CD4-positive, alpha-beta T cell treated with Interleukin-4 for 1 hour (primary cell): Measurements from ENCODE around the gene LRMDA.

Experiments used
- DNase-seq, 2 donors: peaks; one replicate each; pipeline ENCODE4 v3.0.0-alpha.2; 2020 to 2022

Gene LRMDA

DNA sequence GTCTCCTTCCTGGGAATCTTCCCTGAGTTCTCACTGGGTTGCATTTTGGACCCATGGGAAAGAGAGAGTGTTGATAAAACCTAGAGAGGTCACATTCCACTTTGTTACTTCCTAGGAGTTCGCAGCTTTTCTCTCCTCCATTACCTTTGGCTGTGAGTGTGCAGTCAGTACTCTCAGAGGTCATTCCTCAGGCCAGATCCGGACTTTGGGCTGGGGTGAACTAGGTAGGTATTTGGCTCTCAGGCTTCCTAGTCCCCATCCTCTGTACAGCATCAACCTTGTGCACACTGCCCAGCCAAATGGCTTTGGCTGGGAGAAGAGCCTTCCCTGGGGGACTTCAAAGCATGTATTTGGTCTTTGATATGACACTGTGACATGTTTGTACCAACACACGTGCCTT lies 508.1 kb downstream of the LRMDA start:
- no peak for DNase-seq

DNA sequence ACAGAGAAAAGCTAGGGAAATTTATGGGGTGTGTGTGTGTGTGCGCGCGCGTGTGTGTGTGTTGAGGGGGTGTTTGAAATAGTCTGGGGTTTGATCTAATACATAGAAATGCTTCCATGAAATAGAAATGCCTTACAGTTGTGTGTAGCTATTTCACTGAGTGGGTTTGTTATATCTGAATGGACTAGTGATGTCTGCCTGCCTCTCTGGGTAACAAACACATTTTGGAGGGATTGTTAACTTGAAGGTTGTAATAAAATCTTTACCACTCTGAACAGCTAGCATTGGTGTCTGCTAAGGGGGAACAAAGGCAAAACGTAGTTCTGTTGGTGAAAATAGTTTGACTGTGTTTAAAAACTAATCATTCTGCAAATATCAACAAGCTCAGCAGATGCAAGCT lies 509.3 kb downstream of the LRMDA start:
- no peak for DNase-seq

DNA sequence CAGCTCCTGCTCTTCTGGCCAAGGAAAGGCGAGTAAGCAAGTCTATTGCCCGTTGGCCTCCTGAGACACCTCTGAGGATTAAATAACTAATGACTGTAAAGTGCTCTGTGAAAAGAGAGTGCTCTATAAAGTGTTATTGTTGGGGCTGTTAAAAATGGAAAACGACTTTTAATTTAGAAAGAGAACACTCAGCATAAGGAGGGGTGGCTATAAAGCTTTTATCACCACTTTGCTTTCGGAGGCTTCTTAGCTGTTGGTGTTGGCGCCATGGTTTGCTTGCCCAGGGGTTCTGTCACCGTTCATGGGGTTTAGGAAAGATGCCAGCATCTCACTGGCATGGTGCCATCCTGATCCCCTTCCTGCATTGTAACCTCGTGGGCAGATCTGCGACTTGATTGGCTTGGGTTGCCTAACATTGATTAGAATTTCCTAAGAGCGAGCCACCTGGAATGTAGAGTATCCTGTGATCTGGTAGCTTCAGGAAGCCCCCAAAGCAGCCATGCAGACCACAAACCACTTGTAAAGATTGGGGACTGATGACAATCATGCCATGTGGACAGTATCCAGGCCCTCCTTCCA lies 509.9 kb downstream of the LRMDA start:
- DNase-seq = no peak

DNA sequence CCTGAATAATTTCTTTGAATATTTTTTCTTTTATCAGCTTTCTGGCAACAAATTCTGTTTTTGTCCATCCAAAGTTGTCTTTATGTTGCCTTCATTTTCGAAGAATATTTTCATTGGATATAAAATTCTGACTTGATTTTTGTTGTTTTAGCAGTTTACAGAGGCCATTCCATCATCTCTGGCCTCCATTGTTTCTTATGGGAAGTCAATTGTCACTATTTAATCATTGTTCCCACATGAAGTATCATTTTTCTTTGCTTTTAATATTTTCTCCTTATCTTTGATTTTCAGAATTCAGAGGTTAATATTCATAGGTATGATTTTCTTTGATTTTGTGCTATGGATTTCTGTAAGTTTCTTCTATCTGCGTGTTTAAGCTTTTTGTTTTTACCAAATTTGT lies 512.6 kb downstream of the LRMDA start:
- no peak for DNase-seq

DNA sequence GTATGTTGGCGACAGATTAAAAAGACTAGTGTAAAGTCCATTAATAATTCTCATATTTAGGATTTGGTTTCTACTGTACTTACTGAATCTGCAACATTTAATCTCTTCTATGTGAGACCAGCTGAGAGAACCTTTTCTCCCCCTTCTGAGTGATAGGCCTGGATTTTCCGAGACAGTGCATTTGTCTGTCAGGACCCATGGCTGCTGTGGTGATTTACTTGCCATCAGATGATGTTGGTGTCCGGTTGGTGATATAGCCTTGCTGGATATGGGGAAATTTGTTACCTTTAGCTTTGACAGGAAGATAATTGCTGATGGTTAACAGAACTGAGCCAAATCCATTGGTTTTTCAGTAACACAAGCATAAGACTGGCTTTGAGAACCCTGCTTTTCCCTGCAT lies 517.2 kb downstream of the LRMDA start:
- DNase-seq = no peak

DNA sequence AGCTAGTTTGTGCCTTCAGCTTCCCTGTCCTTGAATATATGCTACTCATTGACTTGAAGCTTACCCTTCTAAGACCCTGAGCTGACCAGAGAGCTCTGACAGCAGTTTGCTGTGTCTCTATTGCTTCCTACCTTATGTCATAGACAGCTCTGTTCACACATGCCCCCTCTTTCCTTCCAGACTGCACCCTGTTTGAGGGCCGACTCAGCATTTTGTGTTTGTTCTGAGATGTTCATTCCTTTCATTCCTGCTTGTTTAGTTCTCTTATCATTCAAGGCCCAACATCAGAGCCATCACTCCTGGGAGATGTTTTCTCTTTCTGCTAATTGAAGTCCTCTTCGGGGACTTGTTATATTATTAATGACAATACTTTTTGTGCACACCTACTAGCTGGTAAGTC lies 518.9 kb downstream of the LRMDA start:
- DNase-seq = no peak

GRCh38 chr10:75950997-75951589 lies 519.7 kb downstream of the LRMDA start:
- DNase-seq = no peak

GRCh38 chr10:75951627-75952026 lies 520.2 kb downstream of the LRMDA start:
- no peak for DNase-seq

DNA sequence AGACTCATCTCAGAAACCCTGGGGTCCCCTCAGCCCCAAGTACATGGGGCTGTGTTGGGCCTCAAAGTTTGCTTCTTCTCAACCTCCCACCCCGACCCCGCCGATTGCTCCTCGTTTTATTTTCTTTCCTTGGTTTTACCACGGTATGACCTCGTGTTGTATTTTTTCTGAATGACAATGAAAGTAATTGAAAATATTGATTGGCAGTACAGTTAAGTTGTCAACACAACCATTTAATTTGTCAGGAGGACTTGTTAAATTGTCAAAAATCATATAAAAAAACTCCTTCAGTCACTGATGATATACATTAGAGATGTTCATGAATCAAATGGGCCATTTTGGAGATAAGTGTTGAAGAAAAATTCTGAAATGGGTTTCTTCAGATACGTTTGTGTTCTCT lies 520.7 kb downstream of the LRMDA start:
- no peak for DNase-seq

DNA sequence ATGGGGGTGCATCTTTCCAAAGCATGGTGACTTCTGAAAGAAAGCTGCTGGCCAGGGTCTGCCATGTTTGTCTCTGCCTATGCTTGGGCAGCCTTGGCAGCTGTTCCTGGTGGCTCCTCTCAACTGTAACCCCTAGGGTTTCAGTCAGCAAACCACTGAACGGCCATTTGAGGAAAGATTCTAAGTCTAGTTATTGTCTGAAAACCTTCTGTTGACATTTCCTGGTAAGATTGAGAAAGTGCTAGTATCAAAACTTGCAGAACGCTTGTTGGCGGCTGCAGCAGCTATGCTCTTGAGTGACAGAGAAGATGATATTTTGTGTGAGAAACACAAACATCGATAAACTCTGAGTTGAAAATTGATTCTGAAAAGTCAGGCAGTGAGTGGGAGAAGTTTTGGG lies 523.1 kb downstream of the LRMDA start:
- no peak for DNase-seq

DNA sequence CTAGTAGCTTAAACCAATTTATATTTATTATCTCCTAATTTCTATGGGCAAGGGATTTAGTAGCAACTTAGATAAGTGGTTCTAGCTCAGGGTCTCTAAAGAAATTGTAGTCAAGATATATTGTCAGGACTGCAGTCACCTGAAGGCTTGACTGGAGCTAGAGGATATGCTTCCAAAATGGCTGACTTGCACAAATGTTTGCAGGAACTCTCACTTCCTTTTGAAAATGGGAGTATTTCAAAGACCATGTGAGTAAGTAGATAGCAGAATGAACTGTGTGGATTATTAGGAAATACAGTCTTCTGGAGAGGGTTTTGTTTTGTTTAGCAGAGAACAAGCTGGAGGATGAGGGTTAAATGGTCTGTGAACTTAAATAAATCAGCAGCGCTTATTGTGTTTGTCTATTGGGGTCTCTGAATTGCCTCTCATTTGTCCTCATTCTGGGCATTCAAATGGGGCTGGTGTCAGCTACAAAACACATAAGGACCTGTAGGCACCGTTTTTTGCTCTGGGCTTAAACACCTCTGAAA lies 524.6 kb downstream of the LRMDA start:
- DNase-seq = no peak

DNA sequence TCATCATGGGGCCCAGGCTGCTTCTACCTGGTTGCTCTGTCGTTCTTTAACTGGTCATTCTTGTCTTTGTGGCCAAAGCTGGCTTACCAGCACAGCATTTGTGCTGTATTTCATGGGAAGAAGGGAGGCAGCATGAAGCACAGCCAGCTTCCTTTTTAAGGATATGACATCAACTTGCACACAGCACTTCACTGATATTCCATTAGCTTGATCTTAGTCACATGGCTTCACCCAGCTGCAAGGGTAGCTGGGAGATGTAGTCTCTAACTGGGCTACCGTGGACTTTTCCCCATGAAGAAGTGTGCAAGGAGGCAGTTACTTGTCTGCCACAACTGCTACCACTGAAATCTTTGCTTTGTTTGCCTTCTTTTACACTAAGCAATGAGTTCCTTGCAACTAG lies 525.2 kb downstream of the LRMDA start:
- no peak for DNase-seq

- DNase-seq = peak in 1 of 2 donors; percentile 13
Observed at GRCh38 chr10:75957314-75958120, 526.1 kb downstream of the LRMDA start.

- DNase-seq = no peak
Observed at GRCh38 chr10:75959209-75959608, 527.8 kb downstream of the LRMDA start.

DNA sequence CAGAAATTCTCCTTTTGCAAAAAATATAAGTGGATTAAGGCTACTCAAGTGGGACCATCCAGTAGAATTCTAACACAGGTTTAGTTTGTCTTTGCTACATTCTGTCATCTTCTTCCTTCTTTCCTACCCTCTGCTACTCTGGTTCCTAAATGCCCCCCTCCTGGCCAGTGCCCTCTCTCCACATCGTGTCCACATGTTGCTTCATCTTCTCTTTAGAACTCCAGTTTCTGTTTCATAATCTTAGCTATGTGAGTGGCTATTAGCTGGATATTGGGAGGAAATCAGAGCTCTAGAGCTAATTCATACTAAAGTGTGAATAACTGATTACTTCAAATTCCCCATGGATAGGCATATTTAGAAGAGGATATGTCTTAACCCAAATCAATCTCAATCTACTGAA lies 528.5 kb downstream of the LRMDA start:
- no peak for DNase-seq

- DNase-seq = no peak
Observed at GRCh38 chr10:75962395-75963061, 531.1 kb downstream of the LRMDA start.

- no peak for DNase-seq
Observed at GRCh38 chr10:75967491-75967890, 536.1 kb downstream of the LRMDA start.

DNA sequence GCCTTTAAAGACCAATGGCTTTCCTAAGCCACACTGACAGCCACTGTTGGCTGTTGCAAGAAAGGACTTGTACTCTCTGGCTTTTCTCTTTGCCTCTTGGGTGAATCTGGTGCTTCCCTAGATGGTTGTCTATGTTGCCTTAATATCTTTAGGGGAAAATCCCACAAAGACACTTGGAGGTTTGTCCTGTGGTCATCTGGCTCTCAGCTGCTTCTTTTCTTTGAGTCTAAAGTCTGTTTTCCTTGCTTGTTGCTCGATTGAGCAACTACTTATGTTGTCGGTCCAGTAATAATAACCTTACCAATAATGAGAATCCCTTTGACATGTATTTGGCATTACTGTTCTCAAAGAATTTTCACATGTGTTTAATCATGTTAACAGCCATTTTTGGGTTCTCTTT lies 537.6 kb downstream of the LRMDA start:
- no peak for DNase-seq

GRCh38 chr10:75971402-75972211 lies 540.2 kb downstream of the LRMDA start:
- DNase-seq = no peak

DNA sequence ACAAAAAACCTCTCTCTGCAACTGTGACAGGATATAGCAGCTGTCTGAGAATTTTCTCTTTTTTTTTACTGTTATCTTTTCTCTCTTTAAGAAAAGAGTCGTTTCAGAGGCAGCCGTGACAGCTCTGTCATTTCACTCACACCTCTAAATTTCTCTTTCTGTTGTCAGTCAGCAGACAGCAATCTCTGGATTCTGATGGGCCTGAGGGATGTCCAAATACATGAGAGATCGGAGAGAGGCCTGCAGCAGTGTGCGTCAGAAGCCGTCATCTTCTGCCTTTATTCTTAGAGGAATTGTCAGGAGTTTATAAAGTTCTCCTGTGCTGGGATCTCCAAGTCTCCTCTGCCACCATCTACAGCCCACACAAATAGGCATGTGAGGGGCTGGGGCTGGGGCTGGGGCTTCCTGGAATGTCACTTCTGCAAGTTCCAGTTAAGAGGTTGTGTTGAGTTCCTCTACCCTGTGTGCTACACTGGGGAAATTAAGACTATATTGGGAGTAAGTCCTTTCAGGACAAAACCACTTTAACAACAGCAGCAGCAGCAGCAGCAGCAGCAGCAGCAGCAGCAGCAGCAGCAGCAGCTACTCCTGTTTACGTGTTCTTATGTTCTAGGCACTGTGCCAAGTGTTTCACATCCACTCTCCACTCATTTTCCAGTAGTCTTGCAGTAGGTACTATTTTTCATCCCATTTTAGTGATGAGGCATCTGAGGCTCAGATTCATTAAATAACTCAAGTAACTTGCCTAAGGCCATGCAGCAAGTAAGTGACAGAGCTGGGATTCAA lies 541.3 kb downstream of the LRMDA start:
- no peak for DNase-seq

- no peak for DNase-seq
Observed at GRCh38 chr10:75974080-75974479, 542.7 kb downstream of the LRMDA start.

- DNase-seq = no peak
Observed at GRCh38 chr10:75976681-75977080, 545.3 kb downstream of the LRMDA start.
